H9 (cell line): ENCODE results near the gene TFAP2E. TPM values are rescaled to one million over a fixed set of nuclear protein-coding genes. Genes with fewer than 3 reads are reported as not detected.

Experiments
- DNase-seq: peaks from one replicate; pipeline ENCODE4 v3.0.0-alpha.2; 2017
- H2AFZ ChIP-seq: one replicate; pipeline ENCODE4 v1.6.1; 2013; ENCODE audit warnings: mild to moderate bottlenecking, low read length, control low read depth, moderate library complexity
- H2AK5ac ChIP-seq: 2 replicates; pipeline ENCODE4 v1.6.1; 2013; ENCODE audit warnings: low read length, control low read depth, mixed read lengths; ENCODE audit not compliant: insufficient read length
- H2BK120ac ChIP-seq: one replicate; pipeline ENCODE4 v1.6.1; 2013; ENCODE audit warnings: low read depth, mild to moderate bottlenecking, low read length, control low read depth, inconsistent platforms; ENCODE audit not compliant: poor library complexity, severe bottlenecking
- H2BK12ac ChIP-seq: 2 replicates; pipeline ENCODE4 v1.6.1; 2013; ENCODE audit warnings: low read length, control low read depth, mixed read lengths, low read depth; ENCODE audit not compliant: insufficient read length
- H2BK15ac ChIP-seq: 2 replicates; pipeline ENCODE4 v1.6.1; 2013; ENCODE audit warnings: low read depth, low read length, control low read depth
- H2BK20ac ChIP-seq: one replicate; pipeline ENCODE4 v1.6.1; 2013; ENCODE audit warnings: low read depth, mild to moderate bottlenecking, low read length, control low read depth, inconsistent platforms; ENCODE audit not compliant: poor library complexity, severe bottlenecking
- H2BK5ac ChIP-seq: 2 replicates; pipeline ENCODE4 v1.6.1; 2013; ENCODE audit warnings: low read length, control low read depth, mixed read lengths; ENCODE audit not compliant: insufficient read length
- H3K14ac ChIP-seq: 2 replicates; pipeline ENCODE4 v1.6.1; 2013; ENCODE audit warnings: low read length, control low read depth; ENCODE audit not compliant: insufficient read depth
- H3K18ac ChIP-seq: 2 replicates; pipeline ENCODE4 v1.6.1; 2013; ENCODE audit warnings: low read depth, mild to moderate bottlenecking, mixed read lengths, low read length, control low read depth; ENCODE audit not compliant: insufficient read length
- H3K23ac ChIP-seq: 2 replicates; pipeline ENCODE4 v1.6.1; 2013; ENCODE audit warnings: low read length, control low read depth, mixed read lengths, low read depth; ENCODE audit not compliant: insufficient read length
- H3K23me2 ChIP-seq: 2 replicates; pipeline ENCODE4 v1.6.1; 2013; ENCODE audit warnings: low read depth, mild to moderate bottlenecking, mixed read lengths, low read length, control low read depth; ENCODE audit not compliant: insufficient read length, poor library complexity, severe bottlenecking
- H3K27ac ChIP-seq: 2 replicates; pipeline ENCODE4 v1.5.1; 2013; ENCODE audit warnings: low read length, control low read depth, mixed read lengths, low read depth; ENCODE audit not compliant: insufficient read length
- H3K27me3 ChIP-seq: 2 replicates; pipeline ENCODE4 v1.6.1; 2013; ENCODE audit warnings: low read length, control low read depth, inconsistent platforms; ENCODE audit not compliant: insufficient read depth
- H3K4ac ChIP-seq: 2 replicates; pipeline ENCODE4 v1.6.1; 2013; ENCODE audit warnings: low read depth, mild to moderate bottlenecking, control low read depth, inconsistent platforms, low read length, moderate library complexity
- H3K4me1 ChIP-seq: 2 replicates; pipeline ENCODE4 v1.6.1; 2013; ENCODE audit warnings: low read length, control low read depth, inconsistent platforms; ENCODE audit not compliant: insufficient read depth
- H3K4me2 ChIP-seq: 2 replicates; pipeline ENCODE4 v1.6.1; 2013; ENCODE audit warnings: low read length, control low read depth, mixed read lengths; ENCODE audit not compliant: insufficient read length, insufficient read depth
- H3K56ac ChIP-seq: 2 replicates; pipeline ENCODE4 v1.6.1; 2013; ENCODE audit warnings: low read depth, mild to moderate bottlenecking, mixed read lengths, low read length, control low read depth; ENCODE audit not compliant: insufficient read length
- H3K79me1 ChIP-seq: 2 replicates; pipeline ENCODE4 v1.6.1; 2013; ENCODE audit warnings: low read depth, mild to moderate bottlenecking, moderate library complexity, low read length, control low read depth, inconsistent platforms; ENCODE audit not compliant: insufficient read depth, poor library complexity, severe bottlenecking
- H3K79me2 ChIP-seq: 2 replicates; pipeline ENCODE4 v1.6.1; 2013; ENCODE audit warnings: low read length, control low read depth, inconsistent platforms; ENCODE audit not compliant: insufficient read depth
- H3K9ac ChIP-seq: 2 replicates; pipeline ENCODE4 v1.6.1; 2013; ENCODE audit warnings: low read length, control low read depth, mixed read lengths; ENCODE audit not compliant: insufficient read length; ENCODE audit errors: extremely low read depth
- H3K9me3 ChIP-seq: one replicate; pipeline ENCODE4 v1.6.1; 2013; ENCODE audit warnings: low read depth, low read length, inconsistent platforms; ENCODE audit not compliant: control insufficient read depth
- H3T11ph ChIP-seq: one replicate; pipeline ENCODE4 v1.6.1; 2013; ENCODE audit warnings: mild to moderate bottlenecking, low read length, control low read depth, inconsistent platforms
- H4K20me1 ChIP-seq: one replicate; pipeline ENCODE4 v1.6.1; 2013; ENCODE audit not compliant: control insufficient read depth, insufficient read length, insufficient read depth
- H4K5ac ChIP-seq: 2 replicates; pipeline ENCODE4 v1.6.1; 2013; ENCODE audit warnings: low read depth, mild to moderate bottlenecking, mixed read lengths, low read length, control low read depth; ENCODE audit not compliant: insufficient read length
- H4K8ac ChIP-seq: replicated peaks from 2 replicates; pipeline ENCODE4 v1.6.1; 2013; ENCODE audit warnings: low read length, control low read depth, mixed read lengths, low read depth; ENCODE audit not compliant: insufficient read length
- H4K91ac ChIP-seq: 2 replicates; pipeline ENCODE4 v1.6.1; 2013; ENCODE audit warnings: low read depth, mild to moderate bottlenecking, moderate library complexity, mixed read lengths, low read length, control low read depth; ENCODE audit not compliant: insufficient read length
- H3K27ac Mint-ChIP-seq, 3 experiments: 2 replicates in 2 of 3; 3 replicates in 1 of 3; pipeline ENCODE4 v1.8.0; 2020 to 2021; ENCODE audit warnings: mixed read lengths in 3 of 3, mild to moderate bottlenecking in 1 of 3, moderate library complexity in 1 of 3
- H3K27me3 Mint-ChIP-seq: 2 replicates; pipeline ENCODE4 v1.8.0; 2021; ENCODE audit warnings: low read depth, mild to moderate bottlenecking, moderate library complexity, mixed read lengths
- H3K36me3 Mint-ChIP-seq, 3 experiments: 2 replicates in 2 of 3; 3 replicates in 1 of 3; pipeline ENCODE4 v1.8.0; 2020 to 2021; ENCODE audit warnings: low read depth in 3 of 3, mixed read lengths in 3 of 3; ENCODE audit not compliant: insufficient read depth in 1 of 3
- H3K4me1 Mint-ChIP-seq, 2 experiments: 2 replicates each; pipeline ENCODE4 v1.8.0; 2020; ENCODE audit warnings: mixed read lengths in 2 of 2
- H3K4me3 Mint-ChIP-seq, 2 experiments: 2 replicates in 1 of 2; 3 replicates in 1 of 2; pipeline ENCODE4 v1.8.0; 2020 to 2021; ENCODE audit warnings: mild to moderate bottlenecking in 2 of 2, mixed read lengths in 2 of 2, moderate library complexity in 1 of 2
- H3K9me3 Mint-ChIP-seq, 2 experiments: 2 replicates in 1 of 2; 3 replicates in 1 of 2; pipeline ENCODE4 v1.8.0; 2020; ENCODE audit warnings: mild to moderate bottlenecking in 2 of 2, mixed read lengths in 2 of 2, moderate library complexity in 1 of 2
- WGBS: extraction: QIAGEN DNeasy Blood & Tissue Kit; methylation state at CpG from one replicate; pipeline ENCODE4 v1.1.7; 2013; ENCODE audit warnings: missing lambda C conversion rate, low lambda C conversion rate, mixed read lengths; ENCODE audit not compliant: insufficient read length; ENCODE audit errors: extremely low coverage; 5-methylcytosine and 5-hydroxymethylcytosine counted together
- total RNA-seq: library from RNA; stranded (reverse); gene quantifications from 2 replicates; pipeline ENCODE4 v1.2.1, GENCODE V29; 2021
- TF ChIP-seq, protein P1 (sequence below): fragments of 200-600 bp; sonication (generic); conservative IDR thresholded peaks from 3 replicates; pipeline ENCODE4 v1.8.0; 2021; ENCODE audit warnings: antibody characterized with exemption, mild to moderate bottlenecking

The TFAP2E gene
- total RNA-seq, 1 experiment from 2014 or later: 0.70 TPM

DNA sequence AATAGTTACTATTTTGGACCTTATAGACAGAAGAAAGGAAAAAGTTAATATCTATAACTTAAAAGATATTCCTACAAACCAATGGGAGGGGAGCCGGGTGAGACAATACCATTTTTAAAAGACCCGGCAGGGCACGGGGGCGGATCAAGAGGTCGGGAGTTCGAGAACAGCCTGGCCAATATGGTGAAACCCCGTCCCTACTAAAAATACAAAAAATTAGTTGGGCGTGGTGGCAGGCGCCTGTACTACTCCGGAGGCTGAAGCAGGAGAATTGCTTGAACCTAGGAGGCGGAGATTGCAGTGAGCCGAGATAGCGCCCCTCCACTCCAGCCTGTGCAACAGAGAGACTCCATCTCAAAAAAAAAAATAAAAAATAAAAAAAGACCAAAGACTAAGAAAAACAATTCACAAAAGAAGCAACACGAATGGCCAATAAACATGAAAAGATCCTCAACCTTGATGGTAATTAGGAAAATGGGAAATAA lies 69.4 kb downstream of the TFAP2E start:
- no peak overlapping the region for H2AK5ac ChIP-seq
- no peak overlapping the region for H2BK5ac ChIP-seq
- H2BK20ac ChIP-seq: no peak overlapping the region
- H3K18ac ChIP-seq: no peak overlapping the region
- H2BK12ac ChIP-seq: no peak overlapping the region
- no peak overlapping the region for H3K56ac ChIP-seq
- H3K4ac ChIP-seq: no peak overlapping the region
- H3K4me1 ChIP-seq: peaks cover 2% of the 10 kb centered on the region; the same call in 1 of the 2 replicates
- Mint-ChIP-seq H3K36me3 (peaks cover 3 to 10% (median 5%) of the 10 kb centered on the region in 3 experiments), H3K4me1 (peaks cover 15 to 17% of the 10 kb centered on the region in 2 experiments), H3K27me3 (peaks cover 24% of the 10 kb centered on the region), H3K27ac (peak overlapping the region in 1 of 3 experiments; percentile 100; a peak in 1 of 7 replicates), H3K9me3 (peaks cover 6 to 11% of the 10 kb centered on the region in 2 experiments), H3K4me3 (peak overlapping the region; percentile 100)
- no peak overlapping the region for H3K4me2 ChIP-seq
- no CpG with 5 or more reads among the region's 14 CpGs for WGBS
- H3K79me2 ChIP-seq: peaks cover 18% of the 10 kb centered on the region; the same call in 1 of the 2 replicates
- H4K8ac ChIP-seq: no peak overlapping the region
- H2AFZ ChIP-seq: no peak overlapping the region
- no peak overlapping the region for H3K27ac ChIP-seq
- H4K91ac ChIP-seq: no peak overlapping the region
- no peak overlapping the region for H3K9ac ChIP-seq
- H3K23ac ChIP-seq: no peak overlapping the region
- H3K23me2 ChIP-seq: peaks cover 9% of the 10 kb centered on the region
- H3K14ac ChIP-seq: no peak overlapping the region
- H2BK120ac ChIP-seq: no peak overlapping the region
- H4K5ac ChIP-seq: no peak overlapping the region
- no peaks in the 10 kb centered on the region for H3K79me1 ChIP-seq
- H3K9me3 ChIP-seq: no peaks in the 10 kb centered on the region
- no peak overlapping the region for H2BK15ac ChIP-seq
- DNase-seq: peak; percentile 34
- H4K20me1 ChIP-seq: no peaks in the 10 kb centered on the region
- H3K27me3 ChIP-seq: no peaks in the 10 kb centered on the region; the same call in 1 of the 2 replicates
- TF ChIP-seq, protein P1, sequence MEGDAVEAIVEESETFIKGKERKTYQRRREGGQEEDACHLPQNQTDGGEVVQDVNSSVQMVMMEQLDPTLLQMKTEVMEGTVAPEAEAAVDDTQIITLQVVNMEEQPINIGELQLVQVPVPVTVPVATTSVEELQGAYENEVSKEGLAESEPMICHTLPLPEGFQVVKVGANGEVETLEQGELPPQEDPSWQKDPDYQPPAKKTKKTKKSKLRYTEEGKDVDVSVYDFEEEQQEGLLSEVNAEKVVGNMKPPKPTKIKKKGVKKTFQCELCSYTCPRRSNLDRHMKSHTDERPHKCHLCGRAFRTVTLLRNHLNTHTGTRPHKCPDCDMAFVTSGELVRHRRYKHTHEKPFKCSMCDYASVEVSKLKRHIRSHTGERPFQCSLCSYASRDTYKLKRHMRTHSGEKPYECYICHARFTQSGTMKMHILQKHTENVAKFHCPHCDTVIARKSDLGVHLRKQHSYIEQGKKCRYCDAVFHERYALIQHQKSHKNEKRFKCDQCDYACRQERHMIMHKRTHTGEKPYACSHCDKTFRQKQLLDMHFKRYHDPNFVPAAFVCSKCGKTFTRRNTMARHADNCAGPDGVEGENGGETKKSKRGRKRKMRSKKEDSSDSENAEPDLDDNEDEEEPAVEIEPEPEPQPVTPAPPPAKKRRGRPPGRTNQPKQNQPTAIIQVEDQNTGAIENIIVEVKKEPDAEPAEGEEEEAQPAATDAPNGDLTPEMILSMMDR: 0 out of 3 replicates have a peak, but pooled peaks have one; percentile 14
- no peak overlapping the region for H3T11ph ChIP-seq
